SK-N-SH (cell line): ENCODE measurements around the gene RASA3. TPM values are rescaled to one million over a fixed set of nuclear protein-coding genes. Genes with fewer than 3 reads are reported as not detected.

Experiments used
- CTCF ChIA-PET: fragments of 300-600, 350-600 bp; formaldehyde crosslinking; extraction: SDS; loops from one replicate; lab custom pipeline; 2021; lab: Yijun Ruan, JAX
- POLR2A ChIA-PET: fragments of 350-600 bp; sonication (Branson Sonifier 250); formaldehyde crosslinking; extraction: SDS; loops from one replicate; lab custom pipeline; 2020; ENCODE audit warnings: antibody characterized with exemption, inconsistent platforms; lab: Yijun Ruan, JAX
- DNase-seq: peaks from one replicate; pipeline ENCODE4 v3.0.0; 2012
- H2AFZ ChIP-seq: fragments of 200-600 bp; sonication (generic); 2 replicates; pipeline ENCODE4 v1.8.1; 2016; ENCODE audit warnings: antibody characterized with exemption, mild to moderate bottlenecking, low read depth
- H3F3A ChIP-seq: fragments of 200-600 bp; sonication (generic); replicated peaks from 2 replicates; pipeline ENCODE3; 2016; ENCODE audit warnings: antibody characterized with exemption, mild to moderate bottlenecking; ENCODE audit not compliant: insufficient read depth
- H3K27ac ChIP-seq, 2 experiments: fragments of 200-500 bp in 1 of 2; fragments of 200-600 bp in 1 of 2; sonication (Bioruptor generic) in 1 of 2; sonication (generic), shearing (Covaris generic) in 1 of 2; 2 replicates each; pipeline versions ENCODE4 v1.5.1 to v1.6.1; 2014 to 2016; ENCODE audit warnings: low read depth in 2 of 2, inconsistent platforms in 1 of 2, low read length in 1 of 2, mild to moderate bottlenecking in 1 of 2, mixed read lengths in 1 of 2
- H3K27me3 ChIP-seq: fragments of 200-600 bp; sonication (generic), shearing (Covaris generic); 2 replicates; pipeline ENCODE4 v1.6.1; 2016; ENCODE audit warnings: mixed run types; ENCODE audit not compliant: insufficient read depth
- H3K36me3 ChIP-seq, 2 experiments: fragments of 200-500 bp in 1 of 2; fragments of 200-600 bp in 1 of 2; sonication (Bioruptor generic) in 1 of 2; sonication (generic) in 1 of 2; replicated peaks in 1 of 2; 2 replicates each; pipeline versions ENCODE3 to v1.5.1; 2014 to 2016; ENCODE audit warnings: low read length in 1 of 2, mild to moderate bottlenecking in 1 of 2; ENCODE audit not compliant: insufficient read depth in 2 of 2, control insufficient read depth in 1 of 2
- H3K4me1 ChIP-seq, 2 experiments: fragments of 200-500 bp in 1 of 2; fragments of 200-600 bp in 1 of 2; sonication (Bioruptor generic) in 1 of 2; sonication (generic), shearing (Covaris generic) in 1 of 2; 2 replicates each; pipeline versions ENCODE4 v1.5.1 to v1.6.1; 2014 to 2016; ENCODE audit warnings: low read depth in 1 of 2, low read length in 1 of 2, mixed run types in 1 of 2; ENCODE audit not compliant: insufficient read depth in 2 of 2, control insufficient read depth in 1 of 2
- H3K4me2 ChIP-seq: fragments of 200-600 bp; sonication (generic), shearing (Covaris generic); 2 replicates; pipeline ENCODE4 v1.6.1; 2017; ENCODE audit warnings: mixed run types
- H3K4me3 ChIP-seq, 2 experiments: fragments of 200-500 bp in 1 of 2; fragments of 200-600 bp in 1 of 2; sonication (Bioruptor generic) in 1 of 2; sonication (generic), shearing (Covaris generic) in 1 of 2; 2 replicates each; pipeline versions ENCODE4 v1.5.1 to v1.8.1; 2014 to 2016; ENCODE audit warnings: low read depth in 2 of 2, inconsistent platforms in 1 of 2, low read length in 1 of 2, mild to moderate bottlenecking in 1 of 2, mixed read lengths in 1 of 2, moderate library complexity in 1 of 2
- H3K79me2 ChIP-seq: fragments of 200-600 bp; sonication (generic); 2 replicates; pipeline ENCODE4 v1.8.1; 2017; ENCODE audit warnings: mild to moderate bottlenecking; ENCODE audit not compliant: insufficient read depth
- H3K9ac ChIP-seq: fragments of 200-600 bp; sonication (generic); 2 replicates; pipeline ENCODE4 v1.6.1; 2017; ENCODE audit warnings: mixed run types
- H3K9me2 ChIP-seq: fragments of 200-600 bp; sonication (generic); 2 replicates; pipeline ENCODE4 v1.6.1; 2017; ENCODE audit warnings: mixed run types
- H3K9me3 ChIP-seq: fragments of 200-600 bp; sonication (generic); 2 replicates; pipeline ENCODE4 v1.6.1; 2017; ENCODE audit warnings: mixed run types, mild to moderate bottlenecking, moderate library complexity
- H4K20me1 ChIP-seq: fragments of 200-600 bp; sonication (generic); 2 replicates; pipeline ENCODE4 v1.6.1; 2017; ENCODE audit warnings: mild to moderate bottlenecking, mixed run types; ENCODE audit not compliant: insufficient read depth
- CTCF ChIP-seq: fragments of 200-600 bp; sonication (generic); IDR thresholded peaks from 2 replicates; pipeline ENCODE4 v1.6.1; 2017; ENCODE audit warnings: antibody characterized with exemption, mild to moderate bottlenecking, moderate library complexity
- ELF1 ChIP-seq: IDR thresholded peaks from 2 replicates; pipeline ENCODE4 v1.4.0; 2012
- FOSL2 ChIP-seq: IDR thresholded peaks from 2 replicates; pipeline ENCODE4 v1.4.0; 2012; ENCODE audit warnings: low read depth, mild to moderate bottlenecking, moderate library complexity, borderline replicate concordance
- GABPA ChIP-seq: IDR thresholded peaks from 2 replicates; pipeline ENCODE4 v1.4.0; 2012; ENCODE audit warnings: low read depth, mild to moderate bottlenecking
- GATA2 ChIP-seq: sonication (generic); formaldehyde crosslinking; IDR thresholded peaks from 2 replicates; pipeline ENCODE4 v1.5.0; 2020; ENCODE audit warnings: mild to moderate bottlenecking, missing genetic modification reagents
- JUND ChIP-seq: IDR thresholded peaks from 2 replicates; pipeline ENCODE4 v1.4.0; 2012
- MAX ChIP-seq: IDR thresholded peaks from 2 replicates; pipeline ENCODE4 v1.4.0; 2012; ENCODE audit warnings: low read depth
- NFIC ChIP-seq: IDR thresholded peaks from 2 replicates; pipeline ENCODE4 v1.4.0; 2012; ENCODE audit warnings: borderline replicate concordance
- PBX3 ChIP-seq: IDR thresholded peaks from 2 replicates; pipeline ENCODE4; 2012
- RAD21 ChIP-seq: IDR thresholded peaks from 2 replicates; pipeline ENCODE4 v1.6.1; 2012; ENCODE audit warnings: mild to moderate bottlenecking, low read length
- SIN3A ChIP-seq: IDR thresholded peaks from 2 replicates; pipeline ENCODE4 v1.6.1; 2012; ENCODE audit warnings: low read depth, mild to moderate bottlenecking, low read length, moderate library complexity, borderline replicate concordance
- TCF12 ChIP-seq: IDR thresholded peaks from 2 replicates; pipeline ENCODE4 v1.4.0; 2012
- USF2 ChIP-seq: fragments of 150-350 bp; IDR thresholded peaks from 2 replicates; pipeline ENCODE4 v1.6.1; 2017; ENCODE audit warnings: antibody characterized with exemption, low read length, low read depth, borderline replicate concordance
- YY1 ChIP-seq: IDR thresholded peaks from 2 replicates; pipeline ENCODE4 v1.4.0; 2012; ENCODE audit warnings: low read depth, mild to moderate bottlenecking
- ZBTB33 ChIP-seq: IDR thresholded peaks from 2 replicates; pipeline ENCODE4 v1.4.0; 2012; ENCODE audit warnings: low read depth, borderline replicate concordance
- WGBS: methylation state at CpG from one replicate; pipeline ENCODE4 v1.1.6; 2017; ENCODE audit warnings: low lambda C conversion rate; 5-methylcytosine and 5-hydroxymethylcytosine counted together
- polyA plus RNA-seq, 3 experiments: library from polyadenylated mRNA; depleted of rRNA; stranded (reverse); fragments of >200 nt; gene quantifications; 2 replicates each; pipeline ENCODE4 v1.2.3, GENCODE V29; 2012

The RASA3 gene
- polyA plus RNA-seq, 1 of the 3 experiments (the other 2 are of a cell fraction) = 25.1 TPM

GRCh38 chr13:114128624-114129522 is 3.5 kb downstream of the RASA3 start:
- Histone ChIP-seq H3K36me3 (peaks cover 0 to 5% of the 10 kb centered on the region in 2 experiments), H3K4me2 (peak overlapping the region; percentile 97), H3F3A (peaks cover 28% of the 10 kb centered on the region), H3K79me2 (peaks cover 81% of the 10 kb centered on the region), H3K4me3 (no peak overlapping the region)
- 61% methylated on average over 31 of the region's 37 CpGs for WGBS
- POLR2A ChIA-PET = no interaction called here
- TF ChIP-seq JUND = no peak; the same call in 1 of the 2 replicates
- no peak for TF ChIP-seq GATA2 (CRISPR knock-in tag)
- TF ChIP-seq ELF1 = peak; percentile 43; the same call in 1 of the 2 replicates
- TF ChIP-seq USF2 = no peak
- TF ChIP-seq TCF12 = 0 out of 2 replicates have a peak, but pooled peaks have one; percentile 14
- no peak for TF ChIP-seq PBX3
- TF ChIP-seq SIN3A = peak; percentile 58; the same call in 1 of the 2 replicates
- no peak for TF ChIP-seq ZBTB33
- TF ChIP-seq RAD21 = no peak
- peak; percentile 57; the same call in 1 of the 2 replicates for TF ChIP-seq GABPA
- no peak for TF ChIP-seq YY1
- no peak for TF ChIP-seq CTCF
- TF ChIP-seq FOSL2 = peak; percentile 39; the same call in 1 of the 2 replicates
- TF ChIP-seq MAX = peak; percentile 51; the same call in 1 of the 2 replicates
- no peak for TF ChIP-seq NFIC
- TF ChIP-seq, all 33 proteins: peak for 6
- Histone ChIP-seq H3K27ac (peak overlapping the region; percentile 45 to 97), H3K9me3 (no peaks in the 10 kb centered on the region), H4K20me1 (peaks cover 27% of the 10 kb centered on the region), H3K4me1 (peaks cover 38 to 47% of the 10 kb centered on the region in 2 experiments), H2AFZ (no peak overlapping the region), H3K27me3 (no peaks in the 10 kb centered on the region), H3K9me2 (no peaks in the 10 kb centered on the region), H3K9ac (peak overlapping the region; percentile 92; the same call in 1 of the 2 replicates)
- CTCF ChIA-PET = interaction anchor here (1.7 kb wide), 1 partner anchor 16 kb away, joined by 7 read pairs; no protein-coding TSS in a partner anchor
- no peak for DNase-seq
